ENCODE results near the gene MIA. TPM values are rescaled to one million over a fixed set of nuclear protein-coding genes. Genes with fewer than 3 reads are reported as not detected.
"Not testable (repeated sequence)": the region's sequence is repeated elsewhere in the genome, so short reads cannot be mapped to it uniquely, and the experiment has no call there.

Gene MIA
- total RNA-seq, 1 donor from 2014 or later: 0.57 TPM

- intact Hi-C loops (cut with micrococcal nuclease): loop anchor here (1.0 to 5.0 kb wide), 5 partner anchors 35 to 138 kb away; no protein-coding TSS in a partner anchor
Observed at GRCh38 chr19:40750058-40750873, 25.1 kb upstream of the MIA start, which contains the start of gene ACTMAP. Gene ACTMAP (minus strand): TSS chr19:40750477. CDS start chr19:40749803, 674 bp downstream.

GRCh38 chr19:40750874-40751537 is 24.3 kb upstream of the MIA start, which contains the start of gene SNRPA:
Gene SNRPA (plus strand): TSS chr19:40751203. CDS start chr19:40751409, 206 bp downstream.
- intact Hi-C loops (cut with micrococcal nuclease): loop anchor here (1.0 to 5.0 kb wide), 7 partner anchors 26 to 139 kb away; partner anchors contain the start of gene NUMBL

DNA sequence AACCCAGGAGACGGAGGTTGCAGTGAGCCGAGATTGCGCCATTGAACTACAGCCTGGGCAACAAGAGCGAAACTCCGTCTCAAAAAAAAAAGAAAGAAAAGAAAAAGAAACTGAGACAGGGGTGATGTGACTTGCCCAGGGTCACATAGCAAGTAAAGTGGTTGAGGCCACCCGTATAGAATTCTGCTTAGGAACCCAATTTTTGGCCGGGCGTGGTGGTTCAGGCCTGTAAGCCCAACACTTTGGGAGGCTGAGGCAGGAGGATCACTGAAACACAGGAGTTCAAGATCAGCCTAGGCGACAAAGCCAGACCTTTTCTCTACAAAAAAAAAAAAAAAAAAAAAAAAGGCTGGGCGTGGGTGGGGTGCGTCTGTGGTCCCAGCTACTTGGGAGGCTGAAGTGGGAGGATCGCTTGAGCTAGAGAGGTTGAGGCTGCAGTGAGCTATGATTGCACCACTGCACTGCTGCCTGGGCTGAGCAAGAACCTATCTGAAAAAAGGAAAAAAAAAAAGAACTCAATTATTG is 23.0 kb upstream of the MIA start:
- intact Hi-C loops (cut with micrococcal nuclease): loop anchor here (5.0 kb wide), 1 partner anchor 140 kb away; no protein-coding TSS in a partner anchor

GRCh38 chr19:40754611-40755247 is 20.6 kb upstream of the MIA start:
- intact Hi-C loops (cut with micrococcal nuclease): loop anchor here (5.0 kb wide), 1 partner anchor 142 kb away; no protein-coding TSS in a partner anchor

DNA sequence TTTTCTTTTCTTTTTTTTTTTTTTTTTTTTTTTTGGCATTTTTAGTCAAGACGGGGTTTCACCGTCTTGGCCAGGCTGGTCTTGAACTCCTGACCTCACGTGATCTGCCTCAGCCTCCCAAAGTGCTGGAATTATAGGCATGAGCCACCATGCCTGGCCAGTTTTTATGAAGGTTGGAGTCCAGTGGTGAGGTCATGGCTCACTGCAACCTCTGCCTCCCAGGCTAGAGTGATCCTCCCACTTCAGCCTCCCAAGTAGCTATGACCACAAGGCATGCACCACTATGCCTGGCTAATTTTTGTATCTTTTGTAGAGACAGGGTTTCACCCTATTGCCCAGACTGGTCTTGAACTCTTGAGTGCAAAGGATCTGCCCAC is 20.1 kb upstream of the MIA start:
- intact Hi-C loops (cut with micrococcal nuclease): no loop called here

- intact Hi-C loops (cut with micrococcal nuclease): no loop called here
Observed at GRCh38 chr19:40755791-40756190, 19.5 kb upstream of the MIA start.

GRCh38 chr19:40756502-40757110 is 18.7 kb upstream of the MIA start:
- intact Hi-C loops (cut with micrococcal nuclease): no loop called here

DNA sequence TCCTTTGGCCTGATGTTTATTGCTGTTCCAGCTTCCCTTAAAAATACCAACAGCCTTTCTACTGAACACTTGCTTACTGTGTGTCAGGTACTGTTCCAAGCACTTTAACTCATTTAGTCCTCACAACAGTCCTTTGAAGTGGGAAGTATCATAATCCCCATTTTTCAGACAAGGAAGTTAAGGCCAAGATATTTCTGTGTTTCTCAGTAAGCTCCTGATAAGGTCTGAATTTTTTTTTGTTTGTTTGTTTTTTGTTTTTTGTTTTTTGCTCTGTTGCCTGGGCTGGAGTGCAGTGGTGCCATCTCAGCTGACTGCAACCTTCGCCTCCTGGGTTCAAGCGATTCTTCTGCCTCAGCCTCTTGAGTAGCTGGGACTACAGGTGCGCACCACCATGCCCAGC is 16.8 kb upstream of the MIA start:
- intact Hi-C loops (cut with micrococcal nuclease): no loop called here

- intact Hi-C loops (cut with micrococcal nuclease): no loop called here
Observed at GRCh38 chr19:40759352-40759751, 16.0 kb upstream of the MIA start.

DNA sequence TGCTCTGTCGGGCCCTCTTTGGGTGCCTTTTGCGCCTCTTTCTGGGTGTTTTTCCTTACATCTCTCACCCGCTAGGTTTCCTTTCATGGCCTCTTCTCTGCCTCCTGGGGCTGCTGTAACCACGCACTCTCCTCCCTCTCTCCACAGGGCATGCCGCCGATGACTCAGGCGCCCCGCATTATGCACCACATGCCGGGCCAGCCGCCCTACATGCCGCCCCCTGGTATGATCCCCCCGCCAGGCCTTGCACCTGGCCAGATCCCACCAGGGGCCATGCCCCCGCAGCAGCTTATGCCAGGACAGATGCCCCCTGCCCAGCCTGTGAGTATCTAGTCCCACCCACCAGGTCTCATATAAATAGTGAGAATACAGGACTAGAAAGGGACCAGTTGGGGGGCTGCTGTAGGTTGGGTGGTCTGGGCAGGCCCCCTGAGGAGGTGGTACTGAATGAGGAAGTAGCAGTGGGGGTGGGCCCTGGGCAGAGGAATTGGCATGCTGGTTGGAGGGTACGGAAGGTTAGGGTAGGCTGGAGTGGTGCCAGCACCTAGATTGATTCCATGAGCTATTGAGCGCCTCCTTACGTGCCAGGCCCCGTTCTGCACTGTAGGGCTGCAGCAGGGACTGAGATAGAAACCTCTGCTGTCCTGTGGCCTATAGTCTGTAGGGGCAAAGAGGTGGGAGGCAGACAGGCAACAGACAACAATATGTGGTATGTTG is 12.4 kb upstream of the MIA start:
- intact Hi-C loops (cut with micrococcal nuclease): no loop called here

DNA sequence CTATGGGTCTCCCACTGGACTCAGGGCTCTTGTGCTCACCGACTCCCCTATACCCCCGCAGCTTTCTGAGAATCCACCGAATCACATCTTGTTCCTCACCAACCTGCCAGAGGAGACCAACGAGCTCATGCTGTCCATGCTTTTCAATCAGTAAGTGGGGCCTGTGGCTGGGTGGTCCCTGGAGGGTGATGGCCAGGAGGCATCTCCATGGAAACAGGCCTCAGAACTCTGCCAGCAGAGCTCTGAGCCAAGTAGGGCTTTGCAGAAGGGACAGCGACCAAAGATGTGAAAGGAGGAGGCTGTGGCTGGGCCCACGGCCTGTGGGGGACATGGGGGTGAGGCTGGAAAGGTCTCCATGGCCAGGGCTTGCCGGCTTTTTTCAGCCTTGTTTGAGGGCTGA is 11.8 kb upstream of the MIA start:
- intact Hi-C loops (cut with micrococcal nuclease): no loop called here

DNA sequence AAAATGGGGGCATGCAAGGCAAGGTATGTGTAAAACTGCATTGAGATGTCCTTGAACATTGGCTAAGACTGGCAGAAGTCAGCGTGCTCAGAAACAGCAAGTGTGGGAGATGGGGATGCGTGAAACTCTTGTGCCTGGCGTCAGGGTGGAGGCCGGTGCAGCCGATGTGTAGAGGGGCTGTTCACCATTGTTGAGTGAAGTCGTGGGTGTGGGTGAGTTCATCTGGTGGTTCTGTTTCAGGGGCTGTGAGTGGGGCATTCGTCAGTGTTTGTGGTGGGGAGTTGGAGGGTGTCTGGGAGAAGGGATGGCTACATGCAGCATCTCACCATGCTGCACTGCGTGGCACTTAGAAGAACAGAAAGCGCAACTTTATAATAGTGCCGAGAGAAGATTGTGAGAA is 11.4 kb upstream of the MIA start:
- intact Hi-C loops (cut with micrococcal nuclease): no loop called here

DNA sequence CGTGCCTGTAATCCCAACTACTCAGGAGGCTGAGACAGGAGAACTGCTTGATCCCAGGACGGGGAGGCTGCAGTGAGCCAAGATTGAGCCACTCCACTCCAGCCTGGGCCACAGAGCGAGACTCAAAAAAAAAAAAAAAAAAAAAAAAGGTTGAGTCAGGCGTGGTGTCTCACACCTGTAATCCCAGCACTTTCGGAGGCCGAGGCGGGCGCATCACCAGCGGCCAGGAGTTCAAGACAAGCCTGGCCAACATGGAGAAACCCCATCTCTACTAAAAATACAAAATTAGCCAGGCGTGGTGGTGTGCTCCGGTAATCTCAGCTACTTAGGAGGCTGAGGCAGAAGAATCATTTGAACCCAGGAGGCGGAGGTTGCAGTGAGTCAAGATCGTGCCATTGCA is 8.9 kb upstream of the MIA start:
- intact Hi-C loops (cut with micrococcal nuclease): not testable (repeated sequence)

- intact Hi-C loops (cut with micrococcal nuclease): no loop called here
Observed at GRCh38 chr19:40768869-40769268, 6.5 kb upstream of the MIA start.

- intact Hi-C loops (cut with micrococcal nuclease): loop anchor here (10.0 kb wide), 2 partner anchors 326 to 494 kb away; partner anchors contain the start of genes HNRNPUL1 and SERTAD3
Observed at GRCh38 chr19:40771101-40771862, 4.0 kb upstream of the MIA start.

DNA sequence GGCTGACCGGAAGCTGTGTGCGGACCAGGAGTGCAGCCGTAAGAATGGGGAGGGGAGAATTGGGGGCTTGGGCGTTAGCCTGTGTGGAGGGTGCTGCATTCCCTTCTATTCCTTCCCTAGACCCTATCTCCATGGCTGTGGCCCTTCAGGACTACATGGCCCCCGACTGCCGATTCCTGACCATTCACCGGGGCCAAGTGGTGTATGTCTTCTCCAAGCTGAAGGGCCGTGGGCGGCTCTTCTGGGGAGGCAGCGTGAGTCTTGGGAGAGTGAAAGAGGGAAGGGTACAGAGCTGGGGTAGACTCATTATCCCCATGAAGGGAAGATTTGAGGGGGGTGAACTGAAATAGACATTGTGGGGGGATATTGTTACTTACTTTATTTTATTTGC is 306 bp downstream of the MIA start:
- intact Hi-C loops (cut with micrococcal nuclease): loop anchor here (10.0 kb wide), 2 partner anchors 331 to 489 kb away; partner anchors contain the start of genes HNRNPUL1 and SERTAD3

- intact Hi-C loops (cut with micrococcal nuclease): loop anchor here (10.0 kb wide), 2 partner anchors 332 to 488 kb away; partner anchors contain the start of genes HNRNPUL1 and SERTAD3
Observed at GRCh38 chr19:40776364-40776763, 1.0 kb downstream of the MIA start.

DNA sequence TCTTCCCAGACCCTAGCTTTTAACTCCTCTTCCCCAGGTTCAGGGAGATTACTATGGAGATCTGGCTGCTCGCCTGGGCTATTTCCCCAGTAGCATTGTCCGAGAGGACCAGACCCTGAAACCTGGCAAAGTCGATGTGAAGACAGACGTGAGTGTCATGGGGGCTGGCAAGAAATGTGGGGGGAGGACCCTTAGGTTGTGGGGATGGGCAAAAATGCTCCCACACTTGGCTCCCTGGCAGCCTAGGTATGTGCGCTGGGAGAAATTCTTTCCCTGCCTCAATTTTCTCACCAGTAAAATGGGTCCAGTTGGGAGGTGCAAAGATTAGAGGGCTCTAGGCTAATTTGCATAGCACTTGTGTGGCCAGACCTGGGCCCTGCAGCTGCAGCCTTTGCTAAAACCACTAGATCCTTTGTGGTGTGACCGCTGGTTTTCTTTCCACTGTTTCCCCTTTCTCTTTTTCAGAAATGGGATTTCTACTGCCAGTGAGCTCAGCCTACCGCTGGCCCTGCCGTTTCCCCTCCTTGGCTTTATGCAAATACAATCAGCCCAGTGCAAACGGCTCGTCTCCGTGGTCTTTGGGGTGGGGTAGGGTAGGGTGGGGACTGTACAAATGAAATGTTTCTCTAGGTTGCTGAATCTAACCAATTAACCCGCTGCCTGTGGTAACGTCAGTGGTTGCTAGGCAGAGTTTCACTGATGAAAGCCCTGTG is 1.8 kb downstream of the MIA start:
- intact Hi-C loops (cut with micrococcal nuclease): loop anchor here (1.0 to 10.0 kb wide), 3 partner anchors 26 to 488 kb away; partner anchors contain the start of genes HNRNPUL1, SERTAD3 and SNRPA

DNA sequence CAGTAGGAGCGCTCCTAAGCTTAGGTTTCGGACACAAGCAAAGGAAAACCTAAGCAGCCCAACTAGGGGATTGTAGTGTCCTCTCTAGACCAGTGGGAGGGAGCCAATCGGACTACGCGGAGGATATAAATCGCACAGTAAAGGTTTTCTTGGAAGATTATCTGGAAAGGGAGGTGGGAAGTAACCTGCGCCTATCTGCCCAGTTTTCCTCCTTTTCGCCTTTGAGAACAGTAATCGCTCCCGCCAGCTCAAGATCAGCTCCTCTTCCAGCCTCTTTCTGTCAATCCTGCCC is 2.3 kb downstream of the MIA start:
- intact Hi-C loops (cut with micrococcal nuclease): loop anchor here (1.0 to 10.0 kb wide), 3 partner anchors 26 to 487 kb away; partner anchors contain the start of genes HNRNPUL1, SERTAD3 and SNRPA

Data from T-helper 2 cell treated with Interferon-gamma antibody and Interleukin-4, amounts not matched to agents 100 ng/mL and 5 ng/mL, for 36 hours (primary cell).